Activated CD4-positive, alpha-beta memory T cell treated with anti-CD3 and anti-CD28 coated beads for 36 hours (primary cell): ENCODE data around the gene NRG3. TPM values are rescaled to one million over a fixed set of nuclear protein-coding genes. Genes with fewer than 3 reads are reported as not detected.

Experiments
- CTCF ChIA-PET: fragments of 350-600 bp; sonication (Branson Sonifier 250); formaldehyde crosslinking; loops from one replicate; lab custom pipeline; 2021; ENCODE audit warnings: antibody characterized with exemption, inconsistent platforms; lab: Charles Lee
- POLR2A ChIA-PET: fragments of 350-600 bp; sonication (Branson Sonifier 250); formaldehyde crosslinking; loops from one replicate; lab custom pipeline; 2021; ENCODE audit warnings: antibody characterized with exemption; lab: Charles Lee
- DNase-seq: peaks from one replicate; pipeline ENCODE4 v3.0.0-alpha.2; 2020
- H3K27ac Mint-ChIP-seq: one replicate; pipeline ENCODE4 v1.8.0; 2021; ENCODE audit warnings: mixed read lengths
- H3K27me3 Mint-ChIP-seq: one replicate; pipeline ENCODE4 v1.8.0; 2021; ENCODE audit warnings: mixed read lengths
- H3K36me3 Mint-ChIP-seq: one replicate; pipeline ENCODE4 v1.8.0; 2021; ENCODE audit warnings: mixed read lengths
- H3K4me1 Mint-ChIP-seq: one replicate; pipeline ENCODE4 v1.8.0; 2021; ENCODE audit warnings: low read depth, mixed read lengths
- H3K4me3 Mint-ChIP-seq: one replicate; pipeline ENCODE4 v1.8.0; 2021; ENCODE audit warnings: mild to moderate bottlenecking, mixed read lengths
- H3K9me3 Mint-ChIP-seq: one replicate; pipeline ENCODE4 v1.8.0; 2021; ENCODE audit warnings: mixed read lengths
- intact Hi-C: fragments of 100-400 bp; cut with micrococcal nuclease; formaldehyde crosslinking; loops from one replicate; pipeline ENCODE4 v1.15.1; 2023
- total RNA-seq, 2 experiments: library from RNA; stranded (reverse); gene quantifications; one replicate each; pipeline ENCODE4 v1.2.3, GENCODE V29; 2021

NRG3 gene
- total RNA-seq, 2 experiments from 2014 or later = not detected

DNA sequence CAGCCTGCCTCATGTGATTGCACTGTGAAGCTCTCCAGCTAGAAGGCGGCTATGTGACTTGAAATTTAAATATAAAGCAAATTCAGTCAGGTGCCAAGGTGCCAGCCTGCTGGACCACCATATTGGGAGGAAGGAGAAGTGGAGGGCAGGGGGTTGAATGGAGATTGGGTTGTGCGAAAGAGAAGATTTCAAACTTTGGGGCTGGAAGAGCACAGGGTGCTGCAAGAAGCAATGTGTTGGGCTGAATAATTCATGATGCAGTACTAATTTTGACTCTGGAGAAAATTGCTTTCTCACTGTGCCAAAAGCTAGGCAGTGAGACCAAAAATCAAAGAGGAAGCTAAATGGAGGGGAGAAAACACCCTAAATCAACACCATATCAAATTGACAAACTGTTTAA lies 335.3 kb downstream of the NRG3 start:
- Mint-ChIP-seq H3K4me3 (no peak overlapping the region), H3K9me3 (peaks cover under 1% of the 10 kb centered on the region), H3K27me3 (no peaks in the 10 kb centered on the region), H3K4me1 (no peaks in the 10 kb centered on the region), H3K27ac (no peak overlapping the region), H3K36me3 (no peaks in the 10 kb centered on the region)
- no peak for DNase-seq
- ChIA-PET POLR2A (no interaction called here), CTCF (no interaction called here)
- intact Hi-C loops = no loop called here

DNA sequence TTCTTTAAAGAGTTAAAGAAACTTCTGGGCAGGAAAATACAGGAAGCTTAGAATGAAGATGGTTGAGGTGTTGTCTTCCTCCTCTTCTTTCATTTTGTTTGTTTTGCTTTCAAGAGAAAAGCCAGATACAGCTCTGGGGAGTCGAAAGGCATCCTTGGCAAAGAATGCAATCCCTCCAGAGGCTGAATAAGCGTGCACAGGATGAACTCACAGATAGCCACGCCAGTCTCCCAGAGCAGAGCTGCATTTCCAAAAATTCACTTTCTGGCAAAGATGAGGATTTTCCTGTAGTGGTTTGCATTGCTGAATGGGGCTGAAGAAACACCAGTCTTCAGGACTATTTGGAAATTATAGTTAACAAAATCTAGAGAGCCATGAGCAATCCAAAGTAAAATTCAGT lies 336.4 kb downstream of the NRG3 start:
- CTCF ChIA-PET = no interaction called here
- intact Hi-C loops = no loop called here
- Mint-ChIP-seq H3K36me3 (no peaks in the 10 kb centered on the region), H3K27me3 (no peaks in the 10 kb centered on the region), H3K27ac (no peak overlapping the region), H3K4me3 (no peak overlapping the region), H3K9me3 (peaks cover 2% of the 10 kb centered on the region), H3K4me1 (no peaks in the 10 kb centered on the region)
- POLR2A ChIA-PET = no interaction called here
- no peak for DNase-seq

DNA sequence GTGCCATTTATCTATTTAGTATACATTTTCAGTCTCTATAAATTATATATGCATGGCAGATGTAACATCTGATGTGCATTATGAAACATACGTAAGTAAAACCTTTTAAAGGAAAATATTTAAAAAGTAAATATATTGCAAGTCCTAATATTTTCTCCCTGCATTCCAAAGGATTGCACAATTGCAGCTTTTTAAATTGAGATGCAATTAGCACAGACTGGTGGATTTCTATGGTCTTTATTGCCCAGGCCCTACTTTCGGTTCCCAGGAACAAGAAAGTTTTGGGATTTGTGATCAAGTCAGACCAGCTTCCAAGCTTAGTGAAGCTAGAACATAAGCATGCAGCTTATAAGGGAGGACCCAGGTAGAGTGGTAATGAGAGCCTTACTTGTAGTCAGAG lies 337.8 kb downstream of the NRG3 start:
- intact Hi-C loops = no loop called here
- CTCF ChIA-PET = no interaction called here
- H3K4me3 Mint-ChIP-seq = no peak overlapping the region
- POLR2A ChIA-PET = interaction anchor here (0.5 kb wide), 1 partner anchor 272 kb away, joined by 3 read pairs; no protein-coding TSS in a partner anchor
- no peaks in the 10 kb centered on the region for H3K27me3 Mint-ChIP-seq
- no peaks in the 10 kb centered on the region for H3K36me3 Mint-ChIP-seq
- H3K4me1 Mint-ChIP-seq = no peaks in the 10 kb centered on the region
- H3K27ac Mint-ChIP-seq = no peak overlapping the region
- DNase-seq = no peak
- H3K9me3 Mint-ChIP-seq = peaks cover 2% of the 10 kb centered on the region

DNA sequence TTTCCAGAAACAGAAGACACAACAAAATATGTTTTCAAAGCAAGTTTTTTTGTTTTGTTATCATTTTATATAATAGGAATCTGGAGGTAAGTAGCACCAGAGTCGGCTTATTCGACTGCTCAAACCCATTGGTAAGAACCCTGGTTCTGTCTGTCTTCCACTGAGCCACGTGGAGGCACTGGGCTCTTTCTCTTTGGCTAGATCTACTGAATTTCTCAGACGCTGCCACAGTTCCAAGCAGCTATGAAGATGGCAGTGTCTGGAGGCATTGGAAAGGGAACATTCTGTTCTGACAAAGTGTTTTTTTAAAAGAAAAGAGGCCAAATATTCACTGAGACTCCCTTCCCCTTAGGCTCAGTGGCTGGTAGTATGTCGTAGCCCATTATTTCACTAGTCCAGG lies 338.8 kb downstream of the NRG3 start:
- Mint-ChIP-seq H3K4me3 (no peak overlapping the region), H3K9me3 (peaks cover 2% of the 10 kb centered on the region), H3K27me3 (no peaks in the 10 kb centered on the region), H3K27ac (no peak overlapping the region), H3K4me1 (no peaks in the 10 kb centered on the region), H3K36me3 (no peaks in the 10 kb centered on the region)
- ChIA-PET CTCF (no interaction called here), POLR2A (no interaction called here)
- no peak for DNase-seq
- intact Hi-C loops = no loop called here

DNA sequence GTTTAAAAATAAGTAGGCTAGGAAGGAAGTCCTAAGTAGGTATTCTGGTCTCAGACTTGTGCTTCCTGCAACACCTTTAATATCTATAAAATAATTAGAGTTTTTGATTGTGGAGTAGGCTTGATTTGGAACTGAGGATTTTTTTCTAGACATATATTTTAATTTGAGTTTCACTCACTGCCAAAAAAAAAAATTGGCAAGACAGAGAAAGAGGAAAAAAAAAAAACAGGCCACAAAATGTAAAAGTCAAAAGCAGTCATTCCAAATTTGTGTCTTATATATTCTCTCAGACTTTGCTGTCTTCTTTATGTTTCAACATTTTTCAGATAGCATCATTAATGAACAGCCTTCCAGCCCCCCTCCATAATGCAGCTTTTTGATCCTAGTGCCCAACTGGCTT lies 346.1 kb downstream of the NRG3 start:
- POLR2A ChIA-PET = no interaction called here
- Mint-ChIP-seq H3K9me3 (no peaks in the 10 kb centered on the region), H3K27ac (no peak overlapping the region), H3K4me1 (no peaks in the 10 kb centered on the region), H3K4me3 (no peak overlapping the region), H3K36me3 (no peaks in the 10 kb centered on the region), H3K27me3 (no peaks in the 10 kb centered on the region)
- DNase-seq = no peak
- intact Hi-C loops = no loop called here
- CTCF ChIA-PET = no interaction called here

DNA sequence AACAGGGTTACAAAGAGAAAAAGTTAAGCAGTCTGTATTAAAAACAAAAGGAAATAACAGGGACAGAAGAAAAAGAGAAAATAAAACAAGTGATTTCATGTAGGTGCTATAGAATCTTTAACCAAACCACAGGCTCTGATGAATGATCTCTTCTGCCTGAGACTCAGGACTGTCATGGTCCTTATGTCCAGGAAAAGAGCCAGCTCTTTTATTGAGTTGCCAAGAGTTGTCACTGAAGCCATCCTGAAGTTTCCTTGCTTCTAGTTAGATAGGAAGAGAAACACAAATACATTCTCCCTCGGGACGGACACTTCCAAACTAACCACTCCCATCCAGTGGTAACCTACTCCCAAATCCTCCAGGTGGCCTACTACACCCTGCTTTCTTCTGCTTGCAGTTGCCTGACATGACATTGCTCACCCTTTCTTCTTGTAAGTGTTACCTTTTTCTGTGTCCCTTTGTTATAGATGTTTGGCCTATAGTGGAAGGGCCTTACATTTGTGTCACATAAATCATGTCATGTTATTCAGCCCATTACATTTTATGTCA lies 346.7 kb downstream of the NRG3 start:
- Mint-ChIP-seq H3K4me3 (no peak overlapping the region), H3K27me3 (no peaks in the 10 kb centered on the region), H3K36me3 (no peaks in the 10 kb centered on the region), H3K4me1 (no peaks in the 10 kb centered on the region), H3K27ac (no peak overlapping the region), H3K9me3 (no peaks in the 10 kb centered on the region)
- CTCF ChIA-PET = no interaction called here
- POLR2A ChIA-PET = no interaction called here
- DNase-seq = no peak
- intact Hi-C loops = no loop called here

DNA sequence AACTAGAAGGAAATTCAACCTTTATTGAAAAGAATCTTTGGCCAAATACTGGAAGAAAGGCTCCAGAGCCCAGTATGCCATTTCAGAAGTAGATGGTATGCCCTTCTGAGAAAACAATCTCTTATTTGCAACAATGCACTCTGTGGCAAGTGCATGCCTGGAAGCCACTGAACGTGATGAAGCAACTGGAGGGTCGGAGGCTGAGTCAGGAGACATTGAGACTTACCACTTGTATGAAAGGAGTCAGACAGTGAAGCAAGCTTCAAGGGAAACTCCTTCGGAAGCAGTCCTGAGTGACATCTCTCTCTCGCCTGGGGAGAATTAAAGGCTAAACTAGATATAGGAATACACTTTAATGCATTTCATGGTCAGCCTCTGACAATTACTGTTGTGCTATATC lies 353.7 kb downstream of the NRG3 start:
- DNase-seq = no peak
- H3K9me3 Mint-ChIP-seq = peaks cover 8% of the 10 kb centered on the region
- ChIA-PET CTCF (no interaction called here), POLR2A (no interaction called here)
- intact Hi-C loops = no loop called here
- no peaks in the 10 kb centered on the region for H3K36me3 Mint-ChIP-seq
- no peak overlapping the region for H3K4me3 Mint-ChIP-seq
- H3K4me1 Mint-ChIP-seq = no peaks in the 10 kb centered on the region
- H3K27ac Mint-ChIP-seq = no peak overlapping the region
- no peaks in the 10 kb centered on the region for H3K27me3 Mint-ChIP-seq

DNA sequence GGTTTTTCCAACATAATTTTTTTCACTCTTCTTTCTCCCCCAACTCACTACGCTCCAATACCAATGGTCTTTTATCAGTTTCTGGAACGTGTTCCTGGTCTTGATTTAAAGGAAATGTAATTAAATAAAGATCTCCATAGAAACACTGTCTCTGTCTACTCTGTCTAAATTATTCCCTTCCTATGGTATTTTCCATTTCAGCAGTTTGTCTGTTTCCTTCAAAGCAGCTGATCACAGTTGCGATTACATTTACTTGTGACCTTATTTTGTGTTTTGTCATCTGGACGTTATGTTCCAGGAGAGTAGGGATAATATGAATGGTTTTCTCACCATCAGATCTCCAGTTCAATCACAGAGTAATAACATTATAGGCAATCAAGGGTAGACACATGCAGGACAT lies 359.2 kb downstream of the NRG3 start:
- intact Hi-C loops = no loop called here
- H3K4me3 Mint-ChIP-seq = no peak overlapping the region
- no peak for DNase-seq
- no peak overlapping the region for H3K27ac Mint-ChIP-seq
- no peaks in the 10 kb centered on the region for H3K4me1 Mint-ChIP-seq
- H3K36me3 Mint-ChIP-seq = no peaks in the 10 kb centered on the region
- POLR2A ChIA-PET = no interaction called here
- H3K27me3 Mint-ChIP-seq = no peaks in the 10 kb centered on the region
- H3K9me3 Mint-ChIP-seq = peaks cover 10% of the 10 kb centered on the region
- CTCF ChIA-PET = no interaction called here

DNA sequence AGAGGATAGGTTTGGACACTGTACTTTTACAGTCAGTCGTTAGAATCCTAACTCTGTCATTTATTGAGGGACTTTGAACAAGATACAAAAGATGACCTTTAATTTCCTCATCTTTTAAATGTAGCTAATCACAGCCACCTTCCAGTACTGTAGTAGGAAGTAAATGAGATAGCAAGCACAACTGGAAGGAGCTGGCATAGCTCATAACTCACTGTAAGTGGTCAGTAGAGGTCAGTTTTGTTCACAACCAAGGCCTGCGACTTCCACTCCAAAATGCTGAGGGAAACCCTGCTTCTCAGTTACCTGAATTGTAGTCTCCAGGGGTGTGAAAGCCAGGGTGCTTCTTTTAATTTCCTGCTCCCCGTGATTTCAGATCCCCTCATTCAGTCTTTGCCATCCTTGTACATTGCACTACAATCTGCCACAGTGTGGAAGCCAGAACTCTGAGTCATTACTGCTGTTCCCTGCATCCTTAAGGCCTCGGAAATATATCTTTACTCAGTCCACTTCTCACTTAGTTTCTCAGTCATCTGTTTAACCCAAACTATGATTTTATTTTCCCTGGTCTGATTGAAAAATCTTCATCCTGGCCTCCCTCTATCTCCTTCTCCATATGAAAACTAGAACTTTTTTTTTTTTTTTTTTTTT lies 361.2 kb downstream of the NRG3 start:
- no peaks in the 10 kb centered on the region for H3K4me1 Mint-ChIP-seq
- H3K27ac Mint-ChIP-seq = no peak overlapping the region
- H3K4me3 Mint-ChIP-seq = no peak overlapping the region
- H3K27me3 Mint-ChIP-seq = no peaks in the 10 kb centered on the region
- peaks cover 10% of the 10 kb centered on the region for H3K9me3 Mint-ChIP-seq
- CTCF ChIA-PET = no interaction called here
- no peak for DNase-seq
- POLR2A ChIA-PET = no interaction called here
- intact Hi-C loops = no loop called here
- no peaks in the 10 kb centered on the region for H3K36me3 Mint-ChIP-seq

DNA sequence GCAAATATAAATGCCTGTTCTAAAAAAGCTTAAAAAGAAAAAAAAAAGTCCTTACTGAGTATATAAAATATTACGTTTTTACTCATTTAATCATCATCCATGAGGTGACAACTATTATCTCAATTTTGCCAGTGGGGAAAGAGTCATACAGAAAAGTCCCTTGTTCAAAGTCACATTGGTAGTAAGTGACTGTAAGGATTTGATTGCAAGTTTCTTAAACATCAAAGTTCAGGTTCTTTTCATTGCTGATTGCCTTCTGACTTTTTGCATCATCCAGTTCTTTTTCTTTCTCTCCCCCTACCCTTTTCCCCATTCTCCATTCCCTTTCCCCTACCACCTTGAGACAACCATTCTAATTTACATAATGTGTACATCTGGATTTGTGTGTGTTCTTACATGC lies 363.3 kb downstream of the NRG3 start:
- intact Hi-C loops = no loop called here
- Mint-ChIP-seq H3K9me3 (peaks cover 8% of the 10 kb centered on the region), H3K27ac (no peak overlapping the region), H3K36me3 (no peaks in the 10 kb centered on the region), H3K4me3 (no peak overlapping the region), H3K4me1 (no peaks in the 10 kb centered on the region), H3K27me3 (no peaks in the 10 kb centered on the region)
- DNase-seq = no peak
- POLR2A ChIA-PET = no interaction called here
- CTCF ChIA-PET = no interaction called here

DNA sequence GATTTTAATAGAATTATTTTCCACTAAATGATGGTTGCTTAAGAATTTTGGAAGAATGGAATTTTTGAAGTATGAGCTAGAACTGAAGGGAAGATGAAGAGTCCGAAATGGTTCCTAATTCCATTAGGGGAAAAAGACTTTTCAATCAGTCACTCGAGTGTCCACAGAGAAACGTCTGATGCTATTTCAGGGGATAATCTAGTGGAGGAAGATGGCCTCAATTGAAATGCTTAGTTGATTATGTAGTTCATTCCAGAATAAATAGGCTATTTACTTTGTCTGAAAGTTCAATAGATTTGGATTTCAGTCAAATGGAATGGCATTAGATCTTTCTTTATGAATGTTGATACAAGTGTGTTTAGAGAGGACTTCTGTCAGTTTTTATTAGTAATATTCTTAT lies 365.4 kb downstream of the NRG3 start:
- H3K4me1 Mint-ChIP-seq = no peaks in the 10 kb centered on the region
- intact Hi-C loops = no loop called here
- ChIA-PET CTCF (no interaction called here), POLR2A (no interaction called here)
- H3K27me3 Mint-ChIP-seq = no peaks in the 10 kb centered on the region
- H3K36me3 Mint-ChIP-seq = no peaks in the 10 kb centered on the region
- H3K4me3 Mint-ChIP-seq = no peak overlapping the region
- H3K27ac Mint-ChIP-seq = no peak overlapping the region
- no peak for DNase-seq
- H3K9me3 Mint-ChIP-seq = no peaks in the 10 kb centered on the region

DNA sequence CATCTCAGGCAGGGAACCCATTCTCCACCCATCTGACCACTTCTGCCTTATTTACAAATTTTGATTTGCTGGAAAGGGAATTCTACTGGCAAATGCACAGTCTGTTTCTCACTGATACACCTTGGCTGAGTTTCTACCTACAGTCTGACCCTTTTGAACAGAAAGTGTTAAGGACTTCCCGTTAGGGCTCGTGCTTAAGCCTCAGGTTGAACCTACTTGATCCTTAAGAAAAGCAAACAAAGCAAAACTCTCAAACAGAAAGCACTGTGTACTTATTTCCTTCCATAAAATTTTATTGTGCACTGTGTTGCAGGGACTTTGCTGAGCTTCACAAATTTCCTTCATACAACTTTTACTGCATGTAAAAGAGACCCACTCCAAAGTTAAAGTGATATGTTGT lies 367.8 kb downstream of the NRG3 start:
- POLR2A ChIA-PET = no interaction called here
- no peak overlapping the region for H3K4me3 Mint-ChIP-seq
- intact Hi-C loops = no loop called here
- no peaks in the 10 kb centered on the region for H3K27me3 Mint-ChIP-seq
- no peaks in the 10 kb centered on the region for H3K4me1 Mint-ChIP-seq
- CTCF ChIA-PET = no interaction called here
- H3K9me3 Mint-ChIP-seq = no peaks in the 10 kb centered on the region
- no peak overlapping the region for H3K27ac Mint-ChIP-seq
- no peak for DNase-seq
- no peaks in the 10 kb centered on the region for H3K36me3 Mint-ChIP-seq

DNA sequence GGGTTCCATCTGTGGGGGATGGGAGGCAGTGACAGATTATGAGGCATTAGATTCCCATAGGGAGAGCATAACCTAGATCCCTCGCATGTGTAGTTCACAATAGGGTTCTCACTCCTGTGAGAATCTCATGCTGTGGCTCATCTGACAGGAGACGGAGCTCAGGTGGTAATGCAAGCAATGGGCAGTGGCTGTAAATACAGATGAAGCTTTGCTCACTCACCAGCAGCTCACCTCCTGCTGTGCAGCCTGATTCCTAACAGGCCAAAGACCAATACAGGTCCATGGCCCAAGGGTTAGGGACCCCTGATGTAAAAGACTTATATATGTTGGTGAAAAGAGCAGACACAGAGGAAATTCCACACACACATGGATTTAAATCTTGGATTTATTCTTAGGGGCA lies 370.2 kb downstream of the NRG3 start:
- Mint-ChIP-seq H3K27me3 (no peaks in the 10 kb centered on the region), H3K4me1 (no peaks in the 10 kb centered on the region), H3K4me3 (no peak overlapping the region), H3K36me3 (no peaks in the 10 kb centered on the region), H3K9me3 (no peaks in the 10 kb centered on the region), H3K27ac (no peak overlapping the region)
- CTCF ChIA-PET = no interaction called here
- no peak for DNase-seq
- POLR2A ChIA-PET = no interaction called here
- intact Hi-C loops = no loop called here
